Thyroid gland (tissue), 4 donors: Measurements from ENCODE around the gene HIGD2A. TPM values are rescaled to one million over a fixed set of nuclear protein-coding genes. Genes with fewer than 3 reads are reported as not detected.

Source experiments
- DNase-seq, 2 donors: peaks; one replicate each; pipeline ENCODE4 v3.0.0-alpha.2; 2019
- H3K27ac ChIP-seq, 3 donors: fragments of 200-600 bp; sonication (generic); 1 replicate in 2 of 3; 2 replicates in 1 of 3; pipeline ENCODE4 v1.5.1; 2016 to 2019; ENCODE audit warnings: mild to moderate bottlenecking in 1 of 3, moderate library complexity in 1 of 3
- H3K27me3 ChIP-seq: fragments of 200-600 bp; sonication (generic); one replicate; pipeline ENCODE4 v1.5.1; 2019
- H3K36me3 ChIP-seq, 2 donors: fragments of 200-600 bp; sonication (generic); one replicate each; pipeline ENCODE4 v1.5.1; 2016 to 2019
- H3K4me1 ChIP-seq, 2 donors: fragments of 200-600 bp; sonication (generic); one replicate each; pipeline ENCODE4 v1.5.1; 2017 to 2019
- H3K4me3 ChIP-seq, 3 donors: fragments of 200-600 bp; sonication (generic); replicated peaks in 1 of 3; 1 replicate in 2 of 3; 2 replicates in 1 of 3; pipeline ENCODE4 v1.5.1; 2016; ENCODE audit warnings: mild to moderate bottlenecking in 1 of 3
- H3K9me3 ChIP-seq: fragments of 200-600 bp; sonication (generic); one replicate; pipeline ENCODE4 v1.5.1; 2017
- POLR2A ChIP-seq, 2 donors: fragments of 450-650 bp; IDR thresholded peaks; one replicate each; pipeline ENCODE4 v1.6.1; 2017; ENCODE audit warnings: antibody characterized with exemption in 2 of 2, mild to moderate bottlenecking in 2 of 2, moderate library complexity in 1 of 2
- WGBS, 2 donors: methylation state at CpG; one replicate each; pipeline ENCODE4 v1.1.5; 2017; 5-methylcytosine and 5-hydroxymethylcytosine counted together
- intact Hi-C: fragments of 100-400 bp; cut with DNase I; formaldehyde crosslinking; loops from one replicate; pipeline ENCODE4 v1.15.1; 2023
- total RNA-seq, 4 donors: library from RNA; depleted of rRNA; stranded (reverse); fragments of >200 nt; gene quantifications; one replicate each; pipeline ENCODE4 v1.2.3, GENCODE V29; 2016
- TF ChIP-seq, protein P1 (sequence below), 6 experiments: fragments of 200-600 bp in 3 of 6; fragments of 450-650 bp in 3 of 6; sonication (generic) in 3 of 6; IDR thresholded peaks; one replicate each; pipeline ENCODE4 v1.5.1; 2016 to 2019; ENCODE audit warnings: antibody characterized with exemption in 6 of 6, mild to moderate bottlenecking in 2 of 6, inconsistent platforms in 1 of 6, moderate library complexity in 1 of 6

The HIGD2A gene
- total RNA-seq, 4 donors from 2014 or later = 112 to 188 (median 138) TPM

DNA sequence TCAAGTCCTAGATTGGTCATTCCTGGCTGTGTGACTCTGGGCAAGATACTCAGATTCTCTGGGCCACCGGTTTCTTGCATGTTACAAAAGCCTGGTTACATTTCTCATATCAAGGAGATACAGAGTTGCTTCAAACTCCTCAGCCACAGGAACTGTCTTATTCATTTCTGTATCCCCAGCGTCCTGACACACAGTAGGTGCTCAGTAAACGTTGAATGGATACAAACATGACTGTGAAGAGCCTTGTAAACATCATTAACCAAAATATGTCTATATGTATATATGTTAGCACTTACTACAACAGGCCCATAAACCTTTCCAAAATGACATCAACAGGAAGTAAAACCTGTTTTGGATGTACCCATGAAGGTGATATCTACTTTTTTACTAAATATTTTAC lies 26.2 kb downstream of the HIGD2A start:
- Histone ChIP-seq H3K27ac (peak overlapping the region in 1 of 3 donors; percentile 12), H3K4me1 (peaks cover 17 to 30% of the 10 kb centered on the region in 2 donors), H3K36me3 (peaks cover 5% of the 10 kb centered on the region in 2 donors), H3K9me3 (no peaks in the 10 kb centered on the region), H3K27me3 (no peaks in the 10 kb centered on the region), H3K4me3 (no peak overlapping the region)
- TF ChIP-seq POLR2A (IDR thresholded peaks at IDR 0.05) = no peak
- TF ChIP-seq, protein P1, sequence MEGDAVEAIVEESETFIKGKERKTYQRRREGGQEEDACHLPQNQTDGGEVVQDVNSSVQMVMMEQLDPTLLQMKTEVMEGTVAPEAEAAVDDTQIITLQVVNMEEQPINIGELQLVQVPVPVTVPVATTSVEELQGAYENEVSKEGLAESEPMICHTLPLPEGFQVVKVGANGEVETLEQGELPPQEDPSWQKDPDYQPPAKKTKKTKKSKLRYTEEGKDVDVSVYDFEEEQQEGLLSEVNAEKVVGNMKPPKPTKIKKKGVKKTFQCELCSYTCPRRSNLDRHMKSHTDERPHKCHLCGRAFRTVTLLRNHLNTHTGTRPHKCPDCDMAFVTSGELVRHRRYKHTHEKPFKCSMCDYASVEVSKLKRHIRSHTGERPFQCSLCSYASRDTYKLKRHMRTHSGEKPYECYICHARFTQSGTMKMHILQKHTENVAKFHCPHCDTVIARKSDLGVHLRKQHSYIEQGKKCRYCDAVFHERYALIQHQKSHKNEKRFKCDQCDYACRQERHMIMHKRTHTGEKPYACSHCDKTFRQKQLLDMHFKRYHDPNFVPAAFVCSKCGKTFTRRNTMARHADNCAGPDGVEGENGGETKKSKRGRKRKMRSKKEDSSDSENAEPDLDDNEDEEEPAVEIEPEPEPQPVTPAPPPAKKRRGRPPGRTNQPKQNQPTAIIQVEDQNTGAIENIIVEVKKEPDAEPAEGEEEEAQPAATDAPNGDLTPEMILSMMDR (IDR thresholded peaks at IDR 0.05) = no peak
- WGBS, 2 donors = 77 to 78% methylated on average over 3 of the region's 3 CpGs
- no peak for DNase-seq
- intact Hi-C loops = loop anchor here (5.0 kb wide), 4 partner anchors 33 to 243 kb away; partner anchors contain the start of gene FAF2

DNA sequence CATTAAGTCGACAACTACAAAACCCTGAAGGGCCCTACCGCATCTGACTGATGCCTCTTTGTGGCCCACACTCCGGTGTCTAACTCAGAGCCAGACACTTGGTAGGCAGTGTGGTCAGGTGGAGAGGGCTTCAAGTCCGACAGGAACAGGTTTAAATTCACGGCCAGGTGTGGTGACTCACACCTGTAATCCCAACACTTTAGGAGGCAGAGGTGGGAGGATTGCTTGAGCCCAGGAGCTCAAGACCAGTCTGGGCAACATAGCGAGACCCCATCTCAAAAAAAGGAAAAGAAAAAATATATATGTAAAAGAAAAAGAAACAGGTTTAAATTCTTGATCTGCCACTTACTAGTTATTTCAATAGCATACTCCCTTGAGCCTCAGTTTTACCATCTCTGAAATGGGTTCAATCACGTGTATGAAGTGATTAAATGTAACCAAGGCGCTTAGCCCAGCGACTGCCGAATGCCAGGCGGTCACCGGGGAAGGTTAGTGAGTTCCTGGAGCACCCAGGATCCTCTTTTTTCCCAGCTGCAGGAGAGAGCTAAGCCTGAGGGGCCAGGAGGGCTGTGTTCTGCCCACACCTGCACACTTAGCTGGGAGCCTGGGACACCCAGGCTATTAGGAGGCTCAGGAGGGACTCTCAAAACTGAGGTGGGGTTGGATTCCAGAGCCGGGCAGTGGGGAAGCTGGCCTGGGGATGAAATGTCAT lies 26.8 kb downstream of the HIGD2A start:
- DNase-seq = no peak
- peak overlapping the region; percentile 75 to 87 (median 77) for H3K27ac ChIP-seq
- intact Hi-C loops = loop anchor here (5.0 kb wide), 3 partner anchors 127 to 242 kb away; no protein-coding TSS in a partner anchor
- H3K9me3 ChIP-seq = no peaks in the 10 kb centered on the region
- H3K36me3 ChIP-seq = no peaks in the 10 kb centered on the region
- H3K4me3 ChIP-seq = peak overlapping the region; percentile 34 to 93 (median 88)
- TF ChIP-seq, protein P1 (IDR thresholded peaks at IDR 0.05) = no peak
- TF ChIP-seq POLR2A (IDR thresholded peaks at IDR 0.05) = no peak
- H3K4me1 ChIP-seq = peaks cover 17 to 30% of the 10 kb centered on the region in 2 donors
- WGBS, 2 donors = 66 to 68% methylated on average over 13 of the region's 13 CpGs
- H3K27me3 ChIP-seq = no peaks in the 10 kb centered on the region

DNA sequence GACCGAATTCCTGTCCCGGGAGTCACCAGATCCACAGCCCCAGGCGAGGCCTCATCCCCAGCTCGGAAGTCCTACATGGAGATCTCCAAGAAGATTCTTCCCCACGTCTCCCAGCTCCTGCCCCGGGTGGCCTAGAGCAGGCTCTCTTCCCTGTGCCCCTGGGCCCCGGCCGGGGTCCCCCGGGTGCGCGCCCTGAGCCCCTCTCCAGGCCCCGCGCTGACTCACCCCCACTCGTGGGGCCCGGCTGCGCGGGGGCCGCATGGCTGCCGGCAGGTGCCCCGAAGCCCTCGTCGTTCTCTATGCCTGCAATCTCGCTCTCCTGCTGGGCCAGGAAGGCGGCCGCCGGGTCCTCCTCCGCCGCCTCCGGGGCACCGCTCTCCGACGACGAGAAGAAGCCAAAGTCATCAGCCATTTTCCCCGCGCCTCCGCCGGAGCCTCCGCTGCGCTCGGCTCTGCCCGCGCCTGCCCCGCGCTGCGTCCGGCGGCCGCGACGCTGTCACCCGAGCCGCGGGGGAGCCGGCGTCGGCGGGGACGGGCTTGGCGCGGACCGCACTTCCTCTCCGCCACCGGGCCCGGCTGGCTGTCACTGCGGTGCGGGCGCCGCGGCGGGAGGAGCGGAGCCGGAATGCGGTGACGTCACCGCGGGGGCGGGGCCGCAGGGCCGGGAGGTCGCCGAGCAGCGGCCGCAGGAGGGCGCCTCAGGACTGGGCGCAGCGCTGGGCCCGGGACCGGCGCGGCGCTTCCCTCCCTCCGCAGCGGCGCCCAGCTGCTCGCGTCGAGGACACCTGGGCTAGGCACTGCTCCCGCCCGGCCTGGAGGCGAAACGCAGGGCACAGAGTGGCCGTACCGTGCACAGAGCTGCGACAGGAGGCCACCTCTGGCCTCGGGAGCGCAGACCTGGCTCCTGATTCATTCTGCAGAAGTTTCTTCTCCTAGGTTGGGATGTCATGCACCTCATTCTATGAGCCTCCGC lies 27.7 kb downstream of the HIGD2A start, which contains the start of gene CLTB:
Gene CLTB, minus strand, starts transcription at position 588 of the 973 bp plus-strand sequence. Its CDS starts 176 bp downstream, at position 412.
- H3K36me3 ChIP-seq = no peaks in the 10 kb centered on the region
- H3K9me3 ChIP-seq = no peaks in the 10 kb centered on the region
- TF ChIP-seq POLR2A (IDR thresholded peaks at IDR 0.05) = peak in 1 of 2 donors; percentile 96
- TF ChIP-seq, protein P1 (IDR thresholded peaks at IDR 0.05) = peak; percentile 16 to 98 (median 73)
- H3K4me1 ChIP-seq = peaks cover 17 to 30% of the 10 kb centered on the region in 2 donors
- no peaks in the 10 kb centered on the region for H3K27me3 ChIP-seq
- H3K27ac ChIP-seq = peak within 1 kb of the TSS; percentile 75 to 87 (median 77)
- peak; percentile 89 to 90 for DNase-seq
- H3K4me3 ChIP-seq = peak within 1 kb of the TSS; percentile 34 to 93 (median 88)
- intact Hi-C loops = loop anchor here (5.0 kb wide), 3 partner anchors 126 to 241 kb away; no protein-coding TSS in a partner anchor
- 3 to 6% methylated on average over 23 to 31 of the region's 107 CpGs for WGBS, 2 donors

DNA sequence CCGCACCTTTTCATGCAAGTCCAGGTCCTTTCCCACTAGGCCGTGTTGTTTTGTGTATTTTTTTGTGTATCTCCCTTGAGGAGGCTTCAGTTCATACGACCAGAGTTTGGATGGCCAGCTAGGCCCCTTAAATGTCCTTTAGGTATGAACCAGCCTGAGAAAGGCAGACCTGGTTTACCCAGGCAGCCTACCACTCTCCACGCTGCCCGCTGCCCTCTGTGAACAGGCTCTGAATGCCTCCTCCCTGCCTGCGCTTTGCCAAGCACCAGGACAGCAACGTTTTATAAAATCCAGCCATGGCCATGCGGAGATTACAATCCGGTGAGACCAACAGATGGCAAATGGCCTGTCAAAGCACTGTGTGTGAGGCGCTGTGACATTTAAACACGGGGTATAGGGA lies 28.4 kb downstream of the HIGD2A start:
- Histone ChIP-seq H3K9me3 (no peaks in the 10 kb centered on the region), H3K27me3 (no peaks in the 10 kb centered on the region), H3K27ac (peak overlapping the region in 2 of 3 donors; percentile 18 to 50), H3K4me3 (peak overlapping the region in 1 of 3 donors; percentile 88), H3K4me1 (peaks cover 17 to 30% of the 10 kb centered on the region in 2 donors), H3K36me3 (no peaks in the 10 kb centered on the region)
- WGBS, 2 donors = 82 to 88% methylated on average over 11 of the region's 11 CpGs
- intact Hi-C loops = loop anchor here (5.0 kb wide), 3 partner anchors 125 to 240 kb away; no protein-coding TSS in a partner anchor
- no peak for TF ChIP-seq POLR2A (IDR thresholded peaks at IDR 0.05)
- TF ChIP-seq, protein P1 (IDR thresholded peaks at IDR 0.05) = no peak
- peak in 1 of 2 donors; percentile 14 for DNase-seq
